Inflammatory macrophage (primary cell): Measurements from ENCODE around the gene ATF7.
"Not testable (repeated sequence)": the region's sequence is repeated elsewhere in the genome, so short reads cannot be mapped to it uniquely, and the experiment has no call there.

Experiments
- DNase-seq, 2 donors: peaks; one replicate each; pipeline ENCODE4 v3.0.0-alpha.2; 2020 to 2022

Gene ATF7

GRCh38 chr12:53499266-53500141 lies 126.7 kb downstream of the ATF7 start, which contains the start of gene MAP3K12:
Gene MAP3K12 (minus strand): TSS chr12:53499458. CDS start chr12:53487391, 12,067 bp downstream.
- peak; percentile 30 to 40 for DNase-seq

- DNase-seq = no peak
These were observed 127.9 kb downstream of the ATF7 start for GRCh38 chr12:53498235-53498630.

GRCh38 chr12:53497461-53497860 lies 128.7 kb downstream of the ATF7 start:
- DNase-seq = no peak

GRCh38 chr12:53496752-53497032 lies 129.5 kb downstream of the ATF7 start:
- no peak for DNase-seq

GRCh38 chr12:53495903-53496751 lies 130.1 kb downstream of the ATF7 start:
- DNase-seq = peak; percentile 61 to 71

GRCh38 chr12:53493610-53494391 lies 132.4 kb downstream of the ATF7 start:
- no peak for DNase-seq

- DNase-seq = peak; percentile 79 to 91
These were observed 133.2 kb downstream of the ATF7 start for GRCh38 chr12:53492830-53493609.

GRCh38 chr12:53492188-53492587 lies 134.0 kb downstream of the ATF7 start:
- DNase-seq = no peak

GRCh38 chr12:53489242-53489864 lies 136.8 kb downstream of the ATF7 start:
- no peak for DNase-seq

- DNase-seq = no peak
These were observed 139.3 kb downstream of the ATF7 start for GRCh38 chr12:53486736-53487487.

GRCh38 chr12:53485955-53486735 lies 140.0 kb downstream of the ATF7 start:
- DNase-seq = no peak

- no peak for DNase-seq
These were observed 141.3 kb downstream of the ATF7 start for GRCh38 chr12:53484686-53485575.

GRCh38 chr12:53483979-53484377 lies 142.2 kb downstream of the ATF7 start:
- DNase-seq = no peak

- DNase-seq = no peak
These were observed 142.8 kb downstream of the ATF7 start for GRCh38 chr12:53483225-53483978.

- no peak for DNase-seq
These were observed 143.5 kb downstream of the ATF7 start for GRCh38 chr12:53482626-53483168.

GRCh38 chr12:53481939-53482586 lies 144.1 kb downstream of the ATF7 start:
- DNase-seq = no peak

GRCh38 chr12:53481458-53481857 lies 144.7 kb downstream of the ATF7 start:
- DNase-seq = not testable (repeated sequence)
